Peyer's patch (tissue), 4 donors: ENCODE results near the gene GNG2. TPM values are rescaled to one million over a fixed set of nuclear protein-coding genes. Genes with fewer than 3 reads are reported as not detected.

Experiments
- DNase-seq, 3 donors: peaks; one replicate each; pipeline ENCODE4 v3.0.0-alpha.2; 2017 to 2019
- H3K27ac ChIP-seq, 4 donors: fragments of 200-600 bp; sonication (generic); one replicate each; pipeline ENCODE4 v1.5.1; 2016 to 2019
- H3K27me3 ChIP-seq, 2 donors: fragments of 200-600 bp; sonication (generic); one replicate each; pipeline ENCODE4 v1.5.1; 2019
- H3K36me3 ChIP-seq, 3 donors: fragments of 200-600 bp; sonication (generic); one replicate each; pipeline ENCODE4 v1.5.1; 2016 to 2019
- H3K4me1 ChIP-seq, 4 donors: fragments of 200-600 bp; sonication (generic); one replicate each; pipeline ENCODE4 v1.5.1; 2016 to 2019
- H3K4me3 ChIP-seq, 4 donors: fragments of 200-600 bp; sonication (generic); 1 replicate in 3 of 4; 2 replicates in 1 of 4; pipeline ENCODE4 v1.5.1; 2016 to 2019; ENCODE audit warnings: mild to moderate bottlenecking in 1 of 4
- H3K9me3 ChIP-seq, 4 donors: fragments of 200-600 bp; sonication (generic); one replicate each; pipeline ENCODE4 v1.5.1; 2016 to 2019; ENCODE audit warnings: mild to moderate bottlenecking in 1 of 4
- CTCF ChIP-seq, 6 experiments: fragments of 450-650 bp in 4 of 6; fragments of 200-600 bp in 2 of 6; sonication (generic) in 1 of 6; IDR thresholded peaks; one replicate each; pipeline ENCODE4 v1.5.1; 2017 to 2019; ENCODE audit warnings: antibody characterized with exemption in 6 of 6, mild to moderate bottlenecking in 3 of 6, moderate library complexity in 1 of 6
- POLR2A ChIP-seq, 2 donors: fragments of 450-650 bp; IDR thresholded peaks; one replicate each; pipeline ENCODE4 v1.5.1; 2017; ENCODE audit warnings: antibody characterized with exemption in 2 of 2, mild to moderate bottlenecking in 2 of 2, moderate library complexity in 2 of 2
- total RNA-seq, 4 donors: library from RNA; depleted of rRNA; stranded (reverse); fragments of >200 nt; gene quantifications; one replicate each; pipeline ENCODE4 v1.1.0, GENCODE V29; 2016

GNG2 gene
- total RNA-seq, 4 donors from 2014 or later, result 6.0 to 44.6 (median 9.7) TPM

- peaks cover 0 to under 1% (median 0%) of the 10 kb centered on the region in 4 donors for H3K9me3 ChIP-seq
- no peaks in the 10 kb centered on the region for H3K27me3 ChIP-seq
- no peak overlapping the region for H3K27ac ChIP-seq
- no peak overlapping the region for H3K4me3 ChIP-seq
- H3K4me1 ChIP-seq, result no peaks in the 10 kb centered on the region
- DNase-seq, result no peak
- TF ChIP-seq POLR2A (IDR thresholded peaks at IDR 0.05) (no peak), CTCF (IDR thresholded peaks at IDR 0.05) (no peak)
- peaks cover 0 to 7% (median 0%) of the 10 kb centered on the region in 3 donors for H3K36me3 ChIP-seq
These were observed 93.6 kb downstream of the GNG2 start for GRCh38 chr14:51954031-51954430.

GRCh38 chr14:51954657-51955056, 94.2 kb downstream of the GNG2 start:
- no peak for DNase-seq
- peaks cover 0 to 7% (median 0%) of the 10 kb centered on the region in 3 donors for H3K36me3 ChIP-seq
- H3K4me3 ChIP-seq, result no peak overlapping the region
- TF ChIP-seq POLR2A (IDR thresholded peaks at IDR 0.05) (no peak), CTCF (IDR thresholded peaks at IDR 0.05) (no peak)
- no peak overlapping the region for H3K27ac ChIP-seq
- no peaks in the 10 kb centered on the region for H3K27me3 ChIP-seq
- H3K9me3 ChIP-seq, result peaks cover 0 to 6% (median 0%) of the 10 kb centered on the region in 4 donors
- H3K4me1 ChIP-seq, result no peaks in the 10 kb centered on the region

GRCh38 chr14:51957950-51958349, 97.5 kb downstream of the GNG2 start:
- TF ChIP-seq POLR2A (IDR thresholded peaks at IDR 0.05) (no peak), CTCF (IDR thresholded peaks at IDR 0.05) (no peak)
- Histone ChIP-seq H3K27me3 (no peaks in the 10 kb centered on the region), H3K36me3 (peaks cover 0 to 7% (median 0%) of the 10 kb centered on the region in 3 donors), H3K27ac (no peak overlapping the region), H3K4me1 (no peaks in the 10 kb centered on the region), H3K4me3 (no peak overlapping the region), H3K9me3 (peaks cover 0 to 6% (median 0%) of the 10 kb centered on the region in 4 donors)
- no peak for DNase-seq

- Histone ChIP-seq H3K4me1 (no peaks in the 10 kb centered on the region), H3K4me3 (no peak overlapping the region), H3K36me3 (peaks cover 0 to 7% (median 0%) of the 10 kb centered on the region in 3 donors), H3K27ac (no peak overlapping the region), H3K27me3 (no peaks in the 10 kb centered on the region), H3K9me3 (peaks cover 0 to 6% (median 0%) of the 10 kb centered on the region in 4 donors)
- TF ChIP-seq POLR2A (IDR thresholded peaks at IDR 0.05), result no peak
- TF ChIP-seq CTCF (IDR thresholded peaks at IDR 0.05), result no peak
- no peak for DNase-seq
These were observed 99.5 kb downstream of the GNG2 start for GRCh38 chr14:51959928-51960327.

GRCh38 chr14:51960866-51961265, 100.5 kb downstream of the GNG2 start:
- Histone ChIP-seq H3K9me3 (peaks cover 0 to 6% (median 0%) of the 10 kb centered on the region in 4 donors), H3K36me3 (peaks cover 0 to 7% (median 0%) of the 10 kb centered on the region in 3 donors), H3K27me3 (no peaks in the 10 kb centered on the region), H3K27ac (no peak overlapping the region), H3K4me1 (no peaks in the 10 kb centered on the region), H3K4me3 (no peak overlapping the region)
- no peak for TF ChIP-seq CTCF (IDR thresholded peaks at IDR 0.05)
- TF ChIP-seq POLR2A (IDR thresholded peaks at IDR 0.05), result no peak
- DNase-seq, result no peak

- Histone ChIP-seq H3K36me3 (peaks cover 0 to 7% (median 0%) of the 10 kb centered on the region in 3 donors), H3K4me3 (no peak overlapping the region), H3K27ac (peak overlapping the region in 1 of 4 donors; percentile 41), H3K4me1 (no peaks in the 10 kb centered on the region), H3K9me3 (peaks cover 0 to 6% (median 0%) of the 10 kb centered on the region in 4 donors), H3K27me3 (no peaks in the 10 kb centered on the region)
- TF ChIP-seq POLR2A (IDR thresholded peaks at IDR 0.05) (no peak), CTCF (IDR thresholded peaks at IDR 0.05) (no peak)
- DNase-seq, result no peak
These were observed 102.3 kb downstream of the GNG2 start for GRCh38 chr14:51962711-51963110.
